D341Med (cell line): Measurements from ENCODE around the gene PYDC1.
"Not testable (repeated sequence)": the region's sequence is repeated elsewhere in the genome, so short reads cannot be mapped to it uniquely, and the experiment has no call there.

Experiments
- DNase-seq: peaks from one replicate; pipeline ENCODE4 v3.0.0; 2012; ENCODE audit warnings: low spot score

Gene PYDC1

DNA sequence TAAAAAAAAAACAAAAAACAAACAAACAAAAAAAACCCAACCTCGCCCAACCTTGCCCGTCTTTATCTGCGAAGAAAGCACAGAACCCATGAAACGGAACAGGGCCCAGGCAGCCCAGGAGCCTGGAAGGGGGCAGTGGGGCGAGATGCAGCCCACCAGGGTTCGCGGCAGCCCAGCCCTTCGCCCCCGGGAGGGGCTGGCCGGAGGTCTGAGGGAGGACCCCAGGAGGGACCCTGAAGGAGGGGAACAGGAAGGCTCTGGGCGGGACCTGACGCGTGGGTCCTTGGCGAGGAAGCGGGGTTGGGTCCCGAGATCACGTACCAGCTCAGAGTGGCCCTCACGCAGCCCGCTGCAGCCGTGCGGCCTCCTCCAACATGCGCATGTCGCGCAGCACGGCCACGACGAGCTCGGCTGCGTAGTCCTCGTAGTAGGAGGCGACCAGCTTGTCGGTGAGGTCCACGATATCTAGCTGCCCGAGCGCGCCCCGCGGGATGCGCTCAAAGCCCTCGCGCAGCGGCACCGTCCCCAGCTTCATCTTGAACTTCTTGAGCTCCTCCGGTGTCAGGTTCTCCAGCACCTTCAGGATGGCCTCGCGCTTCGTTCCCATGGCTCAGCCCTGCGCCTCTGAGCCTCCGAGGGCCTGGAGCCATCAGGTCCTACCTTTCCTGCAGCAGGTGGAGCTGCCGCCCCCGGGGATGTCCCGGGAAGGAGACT, at the start of gene PYDC1:
Gene PYDC1, minus strand, starts transcription at position 714 of the 714 bp plus-strand sequence. Its CDS starts 107 bp downstream, at position 607.
- no peak for DNase-seq

DNA sequence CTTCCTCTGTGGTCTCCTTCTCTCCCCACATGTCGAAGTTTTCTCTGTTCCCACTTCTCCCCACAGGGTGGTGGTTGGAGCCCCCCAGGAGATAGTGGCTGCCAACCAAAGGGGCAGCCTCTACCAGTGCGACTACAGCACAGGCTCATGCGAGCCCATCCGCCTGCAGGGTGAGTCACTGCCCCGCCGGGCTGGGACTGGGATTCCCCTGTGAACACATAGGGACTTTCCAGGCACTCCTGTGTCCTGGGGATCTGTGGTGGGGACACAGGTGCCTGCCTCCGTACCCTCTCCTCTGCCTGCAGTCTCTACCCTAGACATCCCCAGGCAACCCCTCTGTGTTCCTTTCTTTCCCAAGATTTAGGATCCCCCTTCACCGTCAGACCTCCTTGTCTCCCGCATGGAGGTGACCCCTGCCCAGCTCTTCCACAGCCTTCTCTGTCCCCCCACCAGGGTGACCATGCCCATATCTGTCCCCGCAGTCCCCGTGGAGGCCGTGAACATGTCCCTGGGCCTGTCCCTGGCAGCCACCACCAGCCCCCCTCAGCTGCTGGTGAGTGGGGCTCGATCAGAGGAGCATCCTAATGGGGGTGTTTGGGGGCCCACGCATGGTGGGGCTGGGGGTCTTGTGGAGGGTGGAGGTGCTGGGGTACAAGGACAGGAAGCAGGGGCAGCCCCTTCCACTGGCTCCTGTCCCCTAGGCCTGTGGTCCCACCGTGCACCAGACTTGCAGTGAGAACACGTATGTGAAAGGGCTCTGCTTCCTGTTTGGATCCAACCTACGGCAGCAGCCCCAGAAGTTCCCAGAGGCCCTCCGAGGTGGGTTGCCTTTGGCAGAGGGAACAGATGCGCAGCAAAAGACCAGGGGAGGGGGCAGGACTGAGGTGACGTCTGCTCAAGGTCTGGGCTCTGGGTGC, 48.7 kb upstream of the PYDC1 start:
- DNase-seq: no peak

DNA sequence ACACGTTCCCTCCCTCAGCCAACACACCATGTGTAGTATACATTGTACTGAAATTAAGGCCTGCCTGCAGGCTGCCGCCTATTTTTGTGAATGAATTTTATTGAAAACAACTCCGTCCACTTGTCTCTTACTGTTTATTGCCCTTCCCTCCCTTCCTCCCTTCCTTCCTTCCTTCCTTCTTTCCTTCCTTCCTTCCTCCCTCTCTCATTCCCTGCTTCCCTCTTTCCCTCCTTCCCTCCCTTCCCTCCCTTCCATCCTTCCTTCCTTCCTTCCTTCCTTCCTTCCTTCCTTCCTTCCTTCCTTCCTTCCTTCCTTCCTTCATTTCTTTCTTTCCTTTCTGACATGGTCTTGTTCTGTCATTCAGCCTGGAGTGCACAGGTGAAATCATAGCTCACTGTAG, 45.1 kb upstream of the PYDC1 start:
- DNase-seq: no peak

DNA sequence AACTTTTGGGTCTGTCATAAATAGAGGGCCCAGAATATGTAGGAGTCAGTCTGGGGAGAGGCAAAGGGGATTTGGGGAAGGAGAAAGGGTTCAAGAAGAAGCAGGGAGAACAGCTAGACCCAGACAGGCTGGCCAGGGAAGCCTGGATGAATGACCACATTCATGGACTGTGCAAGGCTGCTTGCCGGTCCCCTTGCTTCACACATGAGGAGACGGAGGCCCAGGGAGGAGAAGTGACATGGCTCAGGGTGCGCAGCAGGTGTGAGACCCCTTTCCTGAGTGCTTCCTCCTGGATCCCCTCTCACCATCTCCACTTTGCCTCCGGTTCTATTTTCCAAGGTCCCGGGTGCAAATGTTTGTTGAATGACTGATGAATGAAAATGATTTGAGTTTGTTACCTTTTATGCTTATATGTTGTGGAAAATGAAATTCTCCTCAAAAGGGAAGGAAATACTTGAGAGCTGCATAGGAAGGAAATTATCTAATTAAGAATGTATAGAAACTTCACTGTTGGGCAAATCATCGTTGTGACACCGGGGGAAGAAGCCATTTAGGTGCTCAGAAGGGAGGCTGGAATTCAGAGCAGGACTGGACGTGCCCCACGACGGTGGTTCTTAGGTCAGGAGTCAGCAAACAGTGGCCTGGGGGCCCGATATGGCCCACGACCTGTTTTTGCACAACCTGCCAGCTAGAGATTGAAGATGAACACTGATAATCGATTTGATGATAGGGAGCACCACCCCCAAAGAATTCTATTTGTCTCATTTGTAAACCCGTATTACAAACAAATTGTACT, 43.4 kb upstream of the PYDC1 start:
- DNase-seq: no peak

DNA sequence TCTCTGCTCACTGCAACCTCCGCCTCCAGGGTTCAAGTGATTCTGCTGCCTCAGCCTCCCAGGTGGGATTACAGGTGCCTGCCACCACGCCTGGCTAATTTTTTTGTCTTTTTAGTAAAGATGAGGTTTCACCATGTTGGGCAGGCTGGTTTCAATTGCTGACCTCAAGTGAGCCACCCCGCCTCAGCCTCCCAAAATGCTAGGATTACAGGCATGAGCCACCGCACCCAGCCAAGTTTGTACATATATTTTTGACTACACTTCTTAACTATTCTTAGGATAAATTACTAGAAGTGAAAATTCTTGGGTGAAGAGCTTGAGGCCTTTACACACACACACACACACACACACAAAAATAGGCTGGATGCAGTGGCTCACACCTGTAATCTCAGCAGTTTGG, 41.4 kb upstream of the PYDC1 start:
- DNase-seq: no peak

DNA sequence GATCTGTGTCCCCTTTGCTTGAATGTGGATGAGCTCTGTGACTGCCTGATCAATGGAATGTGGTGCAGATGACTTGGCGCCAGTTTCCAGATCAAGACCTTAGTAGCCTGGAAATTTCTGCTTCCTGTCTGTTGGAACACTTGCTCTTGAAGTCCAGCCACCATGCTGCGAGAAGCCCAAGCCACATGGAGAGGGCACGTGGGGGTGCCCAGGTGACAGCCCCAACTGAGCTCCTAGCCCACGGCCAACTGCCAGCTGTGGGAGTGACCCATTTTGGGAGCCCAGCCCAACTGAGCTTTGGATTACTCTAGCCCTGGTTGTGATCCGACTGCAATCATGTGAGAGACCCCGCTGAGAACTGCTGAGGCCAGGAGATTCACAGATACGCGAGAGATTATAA, 39.5 kb upstream of the PYDC1 start:
- DNase-seq: no peak

DNA sequence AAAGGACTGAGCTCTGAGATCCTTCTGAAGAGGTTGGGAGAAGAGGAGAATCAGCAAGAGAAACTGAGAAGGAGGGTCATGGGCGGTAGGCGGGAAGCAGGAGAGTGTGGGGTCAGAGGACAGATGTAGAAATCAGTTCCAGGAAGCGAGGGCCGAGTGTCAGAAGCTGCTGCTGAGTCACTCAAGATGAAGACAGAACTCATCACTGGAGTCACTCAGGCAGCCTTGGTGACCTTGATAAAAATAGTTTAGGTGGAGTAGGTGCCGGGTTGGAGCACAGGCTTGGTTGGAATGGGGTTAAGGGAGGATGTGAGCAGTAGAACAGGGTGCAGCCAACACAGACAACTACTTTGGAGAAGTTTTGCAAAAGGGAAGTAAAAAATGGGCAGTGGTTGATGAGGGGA, 36.7 kb upstream of the PYDC1 start:
- DNase-seq: no peak

DNA sequence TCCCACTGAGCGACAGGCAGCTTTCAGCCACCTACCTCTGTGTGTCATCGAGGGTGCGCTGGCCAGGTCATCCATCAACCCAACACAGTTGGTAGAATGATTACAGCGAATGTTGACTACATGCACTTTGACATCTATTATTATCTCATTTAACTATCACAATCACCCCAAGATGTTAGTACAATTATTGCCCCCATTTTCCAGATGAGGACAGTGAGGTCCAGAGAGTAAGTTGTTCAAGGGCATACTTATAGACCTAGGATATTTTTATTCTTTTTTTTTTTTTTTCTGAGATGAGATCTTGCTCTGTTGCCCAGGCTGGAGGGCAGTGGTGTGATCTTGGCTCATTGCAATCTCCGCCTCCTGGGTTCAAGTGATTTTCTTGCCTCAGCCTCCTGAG, 34.5 kb upstream of the PYDC1 start:
- DNase-seq: no peak

DNA sequence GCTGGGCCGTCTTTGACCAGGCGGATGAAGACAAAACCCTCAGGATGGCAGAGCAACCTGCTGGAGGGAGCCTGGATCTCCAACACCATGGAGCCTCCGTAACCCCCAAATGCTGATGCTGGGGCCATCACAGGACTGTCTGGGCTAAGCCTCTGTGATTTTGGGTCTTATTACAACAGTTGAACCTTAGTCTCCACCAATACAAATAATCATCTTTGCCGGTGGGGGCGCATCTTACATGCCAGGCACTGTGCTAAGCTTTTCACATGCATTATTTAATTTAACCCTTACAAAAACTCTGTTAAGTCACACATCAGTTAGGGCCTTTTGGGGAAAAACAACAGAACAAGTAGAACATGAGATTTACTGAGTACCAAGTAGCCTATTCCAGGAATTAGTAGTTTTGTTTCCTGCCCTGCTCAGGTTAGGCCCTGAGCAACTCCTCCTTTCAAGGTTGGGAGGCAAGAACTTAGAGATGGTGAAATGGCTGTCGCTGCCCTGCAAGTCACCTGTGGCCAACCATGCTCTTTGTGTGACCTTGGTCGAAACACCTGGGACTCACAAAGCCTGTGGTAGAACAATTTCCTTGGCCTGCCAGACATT, 33.9 kb upstream of the PYDC1 start:
- no peak for DNase-seq

DNA sequence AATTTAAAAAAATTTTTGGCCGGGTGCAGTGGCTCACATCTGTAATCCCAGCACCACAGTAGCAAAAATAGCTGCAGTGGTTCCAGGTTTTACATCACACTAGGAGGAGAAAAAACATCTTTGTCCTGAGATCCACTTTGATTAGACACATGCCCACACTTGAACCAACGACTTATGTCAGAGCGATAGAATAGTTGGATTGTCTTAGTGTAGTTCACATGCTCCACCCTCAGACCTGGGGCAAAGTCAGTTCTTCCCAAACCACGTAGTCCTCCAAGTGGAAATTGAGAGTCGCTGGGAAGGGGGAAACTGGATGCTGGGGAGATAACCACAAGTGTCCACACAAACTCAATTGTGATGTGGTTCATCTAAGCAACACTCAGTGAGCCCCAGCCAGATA, 31.4 kb upstream of the PYDC1 start:
- DNase-seq: no peak

DNA sequence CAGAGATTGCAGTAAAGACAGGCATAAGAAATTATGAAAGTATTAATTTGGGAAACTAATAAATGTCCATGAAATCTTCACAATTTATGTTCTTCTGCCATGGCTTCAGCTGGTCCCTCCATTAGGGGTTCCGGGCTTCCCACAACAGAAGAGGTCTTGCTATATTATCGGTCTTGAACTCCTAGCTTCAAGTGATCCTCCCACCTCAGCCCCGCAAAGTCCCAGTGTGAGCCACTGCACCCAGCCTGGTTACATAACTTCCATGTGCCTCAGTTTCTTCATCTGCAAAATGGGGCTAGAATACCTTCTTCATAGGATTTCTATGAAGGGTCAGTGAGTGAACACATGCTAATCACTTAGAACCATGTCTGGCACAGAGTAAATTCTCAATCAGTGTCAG, 29.4 kb upstream of the PYDC1 start:
- DNase-seq: no peak

DNA sequence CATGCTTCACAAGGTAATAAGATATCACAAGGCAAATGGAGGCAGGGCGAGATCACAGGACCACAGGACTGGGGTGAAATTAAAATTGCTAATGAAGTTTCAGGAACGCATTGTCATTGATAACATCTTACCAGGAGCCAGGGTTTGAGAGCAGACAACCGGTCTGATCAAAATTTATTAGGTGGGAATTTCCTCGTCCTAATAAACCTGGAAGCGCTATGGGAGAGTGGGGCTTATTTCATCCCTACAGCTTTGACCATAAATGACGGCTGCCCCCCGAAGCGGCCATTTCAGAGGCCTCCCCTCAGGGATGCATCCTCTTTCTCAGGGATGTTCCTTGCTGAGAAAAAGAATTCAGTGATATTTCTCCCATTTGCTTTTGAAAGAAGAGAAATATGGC, 28.7 kb upstream of the PYDC1 start:
- not testable (repeated sequence) for DNase-seq

DNA sequence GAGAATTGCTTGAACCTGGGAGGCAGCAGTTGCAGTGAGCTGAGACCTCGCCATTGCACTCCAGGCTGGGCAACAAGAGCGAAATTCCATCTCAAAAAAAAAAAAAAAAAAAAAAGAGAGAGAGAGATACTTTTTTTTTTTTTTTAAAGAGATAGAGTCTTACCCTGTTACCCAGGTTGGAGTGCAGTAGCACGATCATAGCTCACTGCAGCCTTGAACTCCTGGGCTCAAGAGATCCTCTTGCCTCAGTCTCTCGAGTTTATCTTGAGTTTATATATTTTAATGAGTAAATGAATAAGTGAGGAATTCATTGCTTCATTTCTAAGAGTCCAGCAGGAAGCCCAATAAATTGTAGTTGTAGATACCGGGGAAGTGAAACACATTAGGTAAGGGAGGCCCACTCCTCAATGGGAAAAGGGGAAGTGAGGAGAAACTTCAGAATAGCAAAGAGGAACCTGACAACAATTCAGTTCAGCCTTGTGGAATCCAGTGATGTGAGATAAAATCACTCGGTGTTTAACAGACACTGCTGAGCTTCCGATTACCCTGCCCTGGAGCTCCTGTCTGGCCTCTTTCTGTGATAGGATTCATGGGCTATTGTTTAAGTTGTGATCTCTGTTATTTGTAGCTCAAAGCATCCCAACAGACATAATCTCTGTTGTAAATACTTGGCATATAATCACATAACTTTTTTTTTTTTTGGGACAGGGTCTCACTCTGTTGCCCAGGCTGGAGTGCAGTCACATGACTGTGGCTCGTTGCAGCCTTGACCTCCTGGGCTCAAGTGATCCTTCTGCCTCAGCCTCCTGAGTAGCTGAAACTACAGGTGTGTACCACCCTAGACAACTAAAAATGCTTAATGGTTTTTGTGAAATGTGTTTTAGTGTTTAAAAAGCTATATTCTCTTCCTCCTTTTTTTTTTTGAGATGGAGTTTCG, 27.1 kb upstream of the PYDC1 start:
- DNase-seq: no peak

DNA sequence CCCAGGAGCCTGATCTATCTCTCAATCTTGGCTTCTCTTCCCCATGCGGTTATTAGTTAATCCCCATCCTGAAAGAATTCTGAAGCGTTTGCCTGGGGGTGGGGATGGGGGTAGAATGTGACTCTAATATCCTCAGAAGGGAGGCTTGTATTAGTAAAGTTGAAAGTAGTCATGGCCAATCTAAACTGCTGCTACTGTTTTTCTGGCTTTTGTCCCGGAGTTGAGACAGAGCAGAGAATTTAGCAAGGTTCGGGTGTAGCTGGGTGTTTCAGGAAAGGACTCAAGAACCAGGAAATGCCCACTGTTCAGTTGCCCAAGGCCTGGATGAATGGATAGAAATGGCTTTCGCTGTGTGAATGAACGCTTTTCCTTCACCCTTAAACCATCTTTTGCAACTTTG, 25.3 kb upstream of the PYDC1 start:
- no peak for DNase-seq

DNA sequence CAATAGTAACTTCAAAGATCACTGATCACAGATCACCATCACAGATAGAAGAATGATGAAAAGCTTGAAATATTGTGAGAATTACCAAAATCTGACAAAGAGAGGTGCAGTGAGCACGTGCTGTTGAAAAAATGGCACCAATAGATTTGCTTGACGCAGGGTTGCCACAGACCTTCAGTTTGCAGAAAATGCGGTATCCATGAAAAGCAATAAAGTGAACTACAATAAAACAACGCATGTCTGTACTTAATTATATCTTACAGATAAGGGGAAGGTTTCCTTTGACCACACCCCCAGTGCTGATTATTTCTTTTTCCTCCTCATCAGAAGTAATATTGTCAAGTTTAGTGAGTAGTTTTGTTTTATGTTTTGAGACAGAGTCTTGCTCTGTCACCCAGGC, 21.1 kb upstream of the PYDC1 start:
- DNase-seq: no peak

DNA sequence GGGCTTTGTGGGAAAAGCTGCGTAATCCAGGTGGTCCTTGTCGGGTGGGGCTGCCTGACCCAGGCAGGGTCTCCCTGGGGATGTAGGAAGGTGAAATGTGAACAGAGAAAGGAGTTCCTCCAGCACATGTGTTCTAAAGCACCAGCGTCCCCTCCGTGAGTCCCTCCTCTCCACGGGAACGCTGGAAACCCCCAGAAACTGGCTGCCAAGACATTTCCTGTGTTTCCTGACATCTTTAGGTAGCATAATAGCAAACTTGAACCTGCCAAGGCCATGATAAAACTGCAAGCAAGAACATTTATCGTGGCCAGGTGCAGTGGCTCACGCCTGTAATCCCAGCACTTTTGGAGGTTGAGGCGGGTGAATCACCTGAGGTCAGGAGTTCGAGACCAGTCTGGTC, 12.6 kb upstream of the PYDC1 start:
- no peak for DNase-seq

DNA sequence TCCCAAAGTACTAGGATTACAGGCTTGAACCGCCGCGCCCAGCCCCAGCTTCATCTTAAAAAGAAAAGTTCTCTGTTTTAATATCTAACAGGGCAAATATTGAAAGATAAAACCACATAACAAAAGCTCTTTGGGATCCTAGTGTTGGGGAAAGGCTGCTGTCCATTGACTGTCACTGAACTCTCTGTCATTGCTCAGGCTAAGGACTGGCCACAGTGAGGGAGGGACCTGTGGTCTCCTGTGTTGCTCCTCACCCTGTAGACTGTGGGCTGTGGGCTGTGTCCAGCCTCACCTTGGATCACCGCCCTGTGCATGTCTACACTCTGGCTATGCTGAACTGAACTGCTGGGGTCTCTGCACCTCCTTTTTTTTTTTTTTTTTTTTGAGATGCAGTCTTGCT, 11.3 kb upstream of the PYDC1 start:
- DNase-seq: no peak

DNA sequence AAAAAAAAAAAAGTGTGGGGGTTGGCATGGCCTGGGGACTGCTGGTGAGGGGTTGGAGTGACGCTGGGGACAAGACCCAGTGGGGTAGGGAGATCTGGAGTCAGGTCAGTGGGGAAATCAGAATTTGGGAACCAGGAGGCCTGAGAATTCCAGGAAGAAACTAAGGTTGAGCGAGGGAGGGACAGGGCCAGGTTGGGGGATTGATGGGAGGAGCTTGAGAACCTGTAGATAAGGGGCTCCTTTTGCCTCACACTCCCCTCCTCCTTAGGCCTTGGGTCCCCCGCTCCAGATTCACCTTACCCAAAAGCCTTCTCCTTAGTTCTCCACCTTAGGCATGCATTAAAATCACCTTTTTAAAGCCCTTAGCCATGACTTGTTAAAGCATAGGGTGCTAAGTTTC, 8.3 kb upstream of the PYDC1 start:
- no peak for DNase-seq

DNA sequence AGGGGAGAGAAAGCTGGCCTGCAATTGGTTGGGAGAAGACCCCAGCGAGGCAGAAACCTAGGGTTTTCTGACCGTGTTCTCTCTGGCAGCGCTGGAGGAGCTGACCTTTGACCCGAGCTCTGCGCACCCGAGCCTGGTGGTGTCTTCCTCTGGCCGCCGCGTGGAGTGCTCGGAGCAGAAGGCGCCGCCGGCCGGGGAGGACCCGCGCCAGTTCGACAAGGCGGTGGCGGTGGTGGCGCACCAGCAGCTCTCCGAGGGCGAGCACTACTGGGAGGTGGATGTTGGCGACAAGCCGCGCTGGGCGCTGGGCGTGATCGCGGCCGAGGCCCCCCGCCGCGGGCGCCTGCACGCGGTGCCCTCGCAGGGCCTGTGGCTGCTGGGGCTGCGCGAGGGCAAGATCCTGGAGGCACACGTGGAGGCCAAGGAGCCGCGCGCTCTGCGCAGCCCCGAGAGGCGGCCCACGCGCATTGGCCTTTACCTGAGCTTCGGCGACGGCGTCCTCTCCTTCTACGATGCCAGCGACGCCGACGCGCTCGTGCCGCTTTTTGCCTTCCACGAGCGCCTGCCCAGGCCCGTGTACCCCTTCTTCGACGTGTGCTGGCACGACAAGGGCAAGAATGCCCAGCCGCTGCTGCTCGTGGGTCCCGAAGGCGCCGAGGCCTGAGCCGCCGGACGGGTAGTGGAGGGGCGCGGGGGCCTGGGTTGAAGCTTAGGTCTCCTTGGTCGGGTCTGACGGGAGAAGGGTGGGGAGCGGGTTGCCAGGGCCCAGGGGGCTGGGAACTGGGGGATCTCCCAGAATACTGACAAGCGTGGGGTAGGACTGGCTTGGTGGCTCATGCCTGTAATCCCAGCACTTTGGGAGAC, 7.4 kb upstream of the PYDC1 start:
- DNase-seq: no peak

DNA sequence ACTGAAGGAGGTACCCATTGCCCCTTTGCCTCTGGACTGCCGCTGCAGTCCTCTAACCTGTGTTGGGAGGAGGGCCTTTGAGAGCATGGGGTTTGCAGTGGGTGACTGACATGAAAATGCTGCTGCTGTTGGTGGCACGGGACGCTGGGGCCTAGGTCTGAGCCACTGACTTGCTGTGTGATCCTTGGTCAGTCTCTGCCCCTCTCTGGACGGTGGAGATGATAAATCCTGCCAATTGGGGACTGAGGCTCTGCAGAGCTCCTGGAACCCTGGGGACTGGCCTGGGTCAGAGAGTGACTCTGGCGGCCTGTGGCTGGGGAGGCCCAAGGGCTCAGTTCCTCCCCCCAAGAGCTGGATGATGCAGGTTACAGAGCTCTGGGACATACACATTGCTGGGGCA, 6.1 kb upstream of the PYDC1 start:
- DNase-seq: no peak
